ENCODE data around the gene ZGPAT. TPM values are rescaled to one million over a fixed set of nuclear protein-coding genes. Genes with fewer than 3 reads are reported as not detected.

The ZGPAT gene
- total RNA-seq, 1 donor = 18.8 TPM

DNA sequence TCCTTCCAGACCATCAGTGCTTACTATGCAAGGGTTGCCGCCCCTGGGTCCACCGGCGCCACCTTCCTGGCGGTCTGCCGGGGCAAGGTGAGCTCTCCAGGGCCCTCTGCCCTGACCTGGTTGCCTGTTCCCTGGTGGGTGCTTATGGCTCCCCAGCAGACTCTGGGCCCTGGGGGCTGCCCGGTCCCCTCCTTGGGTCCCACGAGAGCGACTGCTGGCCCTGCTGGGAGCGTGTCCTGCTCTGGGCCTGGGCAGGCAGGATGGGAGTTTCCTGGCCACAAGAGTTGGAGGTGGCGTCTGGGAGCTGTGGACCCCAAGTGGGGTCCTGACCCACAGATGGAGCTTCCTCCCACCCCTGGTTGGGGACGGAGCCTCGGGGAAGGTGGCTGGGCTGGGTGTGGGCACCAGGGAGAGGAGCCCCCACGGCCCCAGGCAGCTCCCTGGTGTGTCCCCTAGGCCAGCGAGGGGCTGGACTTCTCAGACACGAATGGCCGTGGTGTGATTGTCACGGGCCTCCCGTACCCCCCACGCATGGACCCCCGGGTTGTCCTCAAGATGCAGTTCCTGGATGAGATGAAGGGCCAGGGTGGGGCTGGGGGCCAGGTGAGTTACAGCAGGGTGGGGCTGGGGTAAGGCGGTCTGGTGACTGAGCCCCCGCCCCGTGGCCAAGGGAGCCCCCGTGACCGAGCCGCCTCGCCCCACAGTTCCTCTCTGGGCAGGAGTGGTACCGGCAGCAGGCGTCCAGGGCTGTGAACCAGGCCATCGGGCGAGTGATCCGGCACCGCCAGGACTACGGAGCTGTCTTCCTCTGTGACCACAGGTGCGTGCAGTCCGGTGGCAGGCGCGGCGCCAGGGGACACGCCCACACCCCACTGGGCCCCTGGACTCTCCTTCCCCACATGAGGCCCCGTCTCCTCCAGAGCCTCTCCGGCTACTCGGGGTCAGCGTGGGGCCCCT, 18.5 kb upstream of the ZGPAT start:
- peaks cover 4% of the 10 kb centered on the region for H3K4me1 ChIP-seq (ENCODE audit: insufficient read depth, low read length)
- no peaks in the 10 kb centered on the region for H3K27me3 ChIP-seq (ENCODE audit: insufficient read depth, low read length)
- no peaks in the 10 kb centered on the region for H4K20me1 ChIP-seq (ENCODE audit: insufficient read depth, low read length)
- no peaks in the 10 kb centered on the region for H3K9me3 ChIP-seq (ENCODE audit: low read depth, low read length)
- TF ChIP-seq, protein P1, sequence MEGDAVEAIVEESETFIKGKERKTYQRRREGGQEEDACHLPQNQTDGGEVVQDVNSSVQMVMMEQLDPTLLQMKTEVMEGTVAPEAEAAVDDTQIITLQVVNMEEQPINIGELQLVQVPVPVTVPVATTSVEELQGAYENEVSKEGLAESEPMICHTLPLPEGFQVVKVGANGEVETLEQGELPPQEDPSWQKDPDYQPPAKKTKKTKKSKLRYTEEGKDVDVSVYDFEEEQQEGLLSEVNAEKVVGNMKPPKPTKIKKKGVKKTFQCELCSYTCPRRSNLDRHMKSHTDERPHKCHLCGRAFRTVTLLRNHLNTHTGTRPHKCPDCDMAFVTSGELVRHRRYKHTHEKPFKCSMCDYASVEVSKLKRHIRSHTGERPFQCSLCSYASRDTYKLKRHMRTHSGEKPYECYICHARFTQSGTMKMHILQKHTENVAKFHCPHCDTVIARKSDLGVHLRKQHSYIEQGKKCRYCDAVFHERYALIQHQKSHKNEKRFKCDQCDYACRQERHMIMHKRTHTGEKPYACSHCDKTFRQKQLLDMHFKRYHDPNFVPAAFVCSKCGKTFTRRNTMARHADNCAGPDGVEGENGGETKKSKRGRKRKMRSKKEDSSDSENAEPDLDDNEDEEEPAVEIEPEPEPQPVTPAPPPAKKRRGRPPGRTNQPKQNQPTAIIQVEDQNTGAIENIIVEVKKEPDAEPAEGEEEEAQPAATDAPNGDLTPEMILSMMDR (IDR thresholded peaks at IDR 0.05; ENCODE audit: extremely low read depth, low read depth, low read length) = no peak
- H3K4me2 ChIP-seq (ENCODE audit: insufficient read depth, low read length) = no peak overlapping the region
- no peaks in the 10 kb centered on the region for H3K79me2 ChIP-seq (ENCODE audit: insufficient read depth, low read length)
- H2AFZ ChIP-seq (ENCODE audit: low read length) = no peak overlapping the region
- H3K36me3 ChIP-seq (ENCODE audit: insufficient read depth, low read length) = peaks cover 3% of the 10 kb centered on the region
- H3K27ac ChIP-seq (ENCODE audit: low read depth, low read length) = no peak overlapping the region
- DNase-seq (ENCODE audit: insufficient read length, low spot score, missing footprints) = peak; percentile 84
- no peak overlapping the region for H3K4me3 ChIP-seq (ENCODE audit: insufficient read depth, low read length)

DNA sequence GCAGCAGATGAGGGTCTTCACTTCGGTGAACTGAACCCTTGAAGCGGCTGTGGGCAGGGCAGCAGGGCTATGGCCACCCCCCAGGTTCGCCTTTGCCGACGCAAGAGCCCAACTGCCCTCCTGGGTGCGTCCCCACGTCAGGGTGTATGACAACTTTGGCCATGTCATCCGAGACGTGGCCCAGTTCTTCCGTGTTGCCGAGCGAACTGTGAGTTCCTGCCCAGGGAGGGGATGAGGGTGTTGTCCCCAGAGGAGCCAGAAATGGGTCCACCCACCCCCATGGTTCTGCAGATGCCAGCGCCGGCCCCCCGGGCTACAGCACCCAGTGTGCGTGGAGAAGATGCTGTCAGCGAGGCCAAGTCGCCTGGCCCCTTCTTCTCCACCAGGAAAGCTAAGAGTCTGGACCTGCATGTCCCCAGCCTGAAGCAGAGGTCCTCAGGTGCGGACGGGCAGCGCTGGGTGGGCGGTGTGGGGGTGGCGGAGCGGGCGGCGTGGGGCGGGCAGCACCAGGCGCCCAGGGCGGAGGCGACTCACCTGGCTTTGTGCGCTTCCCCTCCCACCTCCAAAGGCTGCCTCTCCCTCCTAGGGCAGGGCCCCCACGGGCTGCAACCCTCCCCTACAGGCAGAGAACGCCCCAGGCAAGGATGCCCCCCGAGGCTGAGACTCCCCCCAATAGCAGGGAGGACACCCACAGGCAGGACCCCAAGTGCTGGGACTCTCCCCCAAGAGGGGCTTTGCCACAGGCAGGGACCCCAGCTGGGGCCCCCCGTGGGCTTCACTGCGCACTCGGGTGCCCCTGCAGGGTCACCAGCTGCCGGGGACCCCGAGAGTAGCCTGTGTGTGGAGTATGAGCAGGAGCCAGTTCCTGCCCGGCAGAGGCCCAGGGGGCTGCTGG, 17.6 kb upstream of the ZGPAT start:
- H3K27ac ChIP-seq (ENCODE audit: low read depth, low read length) = no peak overlapping the region
- H3K27me3 ChIP-seq (ENCODE audit: insufficient read depth, low read length) = no peaks in the 10 kb centered on the region
- H3K36me3 ChIP-seq (ENCODE audit: insufficient read depth, low read length) = peaks cover 3% of the 10 kb centered on the region
- TF ChIP-seq, protein P1 (IDR thresholded peaks at IDR 0.05; ENCODE audit: extremely low read depth, low read depth, low read length) = no peak
- peak; percentile 76 for DNase-seq (ENCODE audit: insufficient read length, low spot score, missing footprints)
- no peaks in the 10 kb centered on the region for H3K79me2 ChIP-seq (ENCODE audit: insufficient read depth, low read length)
- no peak overlapping the region for H2AFZ ChIP-seq (ENCODE audit: low read length)
- H3K4me3 ChIP-seq (ENCODE audit: insufficient read depth, low read length) = no peak overlapping the region
- no peaks in the 10 kb centered on the region for H3K9me3 ChIP-seq (ENCODE audit: low read depth, low read length)
- H3K4me1 ChIP-seq (ENCODE audit: insufficient read depth, low read length) = peaks cover 4% of the 10 kb centered on the region
- no peak overlapping the region for H3K4me2 ChIP-seq (ENCODE audit: insufficient read depth, low read length)
- H4K20me1 ChIP-seq (ENCODE audit: insufficient read depth, low read length) = no peaks in the 10 kb centered on the region

DNA sequence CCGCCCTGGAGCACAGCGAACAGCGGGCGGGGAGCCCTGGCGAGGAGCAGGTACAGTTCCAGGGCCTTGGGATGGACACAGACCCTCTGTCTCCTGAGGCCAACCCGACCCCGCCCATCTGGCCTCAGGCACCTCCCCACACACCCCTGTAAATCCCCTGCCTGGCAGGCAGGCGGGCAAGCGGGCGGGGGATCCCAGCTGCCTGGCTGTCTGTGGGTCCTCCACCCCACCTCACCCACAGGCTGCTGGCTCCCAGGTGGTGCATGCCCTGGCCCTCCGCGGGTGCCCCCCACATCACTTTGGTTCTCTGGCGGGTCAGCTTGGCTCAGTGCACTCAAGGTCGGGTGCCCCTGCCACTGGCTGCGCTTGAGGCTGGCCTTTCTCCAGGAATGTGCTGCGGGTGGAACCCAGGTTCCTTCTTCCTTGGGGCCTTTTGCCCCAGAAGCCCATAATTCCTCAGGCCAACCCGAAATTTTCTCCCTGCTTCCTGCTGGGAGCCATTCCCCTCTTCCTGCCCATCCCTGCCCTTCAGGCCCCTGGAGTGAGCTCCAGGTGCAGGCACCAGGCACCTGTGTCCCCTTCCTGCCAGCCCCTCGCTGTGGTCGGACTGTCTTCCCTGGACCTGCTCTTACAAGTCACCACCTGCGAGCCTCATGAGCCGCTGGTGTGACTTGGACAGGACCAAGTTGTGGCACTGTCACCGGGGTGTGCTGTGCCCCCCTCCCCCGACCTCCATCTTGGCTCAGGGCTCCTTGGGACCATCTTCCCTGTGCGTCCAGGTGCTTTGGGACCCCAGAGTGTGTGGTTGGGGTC, 16.7 kb upstream of the ZGPAT start:
- DNase-seq (ENCODE audit: insufficient read length, low spot score, missing footprints) = peak; percentile 82
- Histone ChIP-seq H3K4me1 (ENCODE audit: insufficient read depth, low read length) (peaks cover 4% of the 10 kb centered on the region), H3K36me3 (ENCODE audit: insufficient read depth, low read length) (peaks cover 3% of the 10 kb centered on the region), H3K27ac (ENCODE audit: low read depth, low read length) (no peak overlapping the region), H2AFZ (ENCODE audit: low read length) (no peak overlapping the region), H3K9me3 (ENCODE audit: low read depth, low read length) (no peaks in the 10 kb centered on the region), H3K27me3 (ENCODE audit: insufficient read depth, low read length) (no peaks in the 10 kb centered on the region), H3K4me3 (ENCODE audit: insufficient read depth, low read length) (no peak overlapping the region), H4K20me1 (ENCODE audit: insufficient read depth, low read length) (no peaks in the 10 kb centered on the region), H3K4me2 (ENCODE audit: insufficient read depth, low read length) (no peak overlapping the region), H3K79me2 (ENCODE audit: insufficient read depth, low read length) (no peaks in the 10 kb centered on the region)
- TF ChIP-seq, protein P1 (IDR thresholded peaks at IDR 0.05; ENCODE audit: extremely low read depth, low read depth, low read length) = no peak

Data from osteoblast (primary cell).